Esophagus muscularis mucosa (tissue), 3 donors: ENCODE measurements around the gene NPBWR2.

Experiments used
- POLR2A ChIP-seq: fragments of 450-650 bp; IDR thresholded peaks from one replicate; pipeline ENCODE4 v1.6.1; 2017; ENCODE audit warnings: antibody characterized with exemption, moderate library complexity, mild to moderate bottlenecking, low read depth
- TF ChIP-seq, protein P1 (sequence below), 3 experiments: fragments of 200-600 bp in 2 of 3; fragments of 450-650 bp in 1 of 3; sonication (generic) in 2 of 3; IDR thresholded peaks; one replicate each; pipeline ENCODE4 v1.5.1; 2017 to 2019; ENCODE audit warnings: antibody characterized with exemption in 3 of 3, mild to moderate bottlenecking in 2 of 3, moderate library complexity in 1 of 3

DNA sequence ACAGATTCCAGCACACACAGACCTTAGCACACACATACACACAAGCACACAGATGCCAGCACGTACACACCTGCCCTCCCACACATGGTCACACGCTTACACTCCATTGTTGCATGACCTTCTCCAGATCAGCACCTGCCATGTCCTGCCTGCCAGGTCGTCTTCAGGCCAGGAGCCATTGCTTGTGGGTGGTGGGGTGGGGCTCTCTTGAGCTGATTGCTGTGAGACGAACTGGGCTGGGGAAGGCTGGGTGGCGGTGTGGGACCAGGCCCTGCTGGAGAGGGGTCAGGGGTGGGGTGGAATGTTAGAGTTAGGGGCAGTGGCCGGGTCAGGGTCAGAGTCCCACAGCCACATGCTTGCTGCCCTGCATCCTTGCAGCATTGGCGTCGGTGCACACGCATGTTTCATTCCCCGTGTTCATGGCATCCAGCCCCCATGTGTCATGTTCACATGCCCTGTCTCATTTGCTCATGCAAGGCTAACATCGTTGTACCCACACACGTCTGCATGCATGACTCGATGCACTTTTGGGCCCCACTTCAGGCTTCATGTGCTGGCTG is 6.5 kb upstream of the NPBWR2 start:
- TF ChIP-seq, protein P1, sequence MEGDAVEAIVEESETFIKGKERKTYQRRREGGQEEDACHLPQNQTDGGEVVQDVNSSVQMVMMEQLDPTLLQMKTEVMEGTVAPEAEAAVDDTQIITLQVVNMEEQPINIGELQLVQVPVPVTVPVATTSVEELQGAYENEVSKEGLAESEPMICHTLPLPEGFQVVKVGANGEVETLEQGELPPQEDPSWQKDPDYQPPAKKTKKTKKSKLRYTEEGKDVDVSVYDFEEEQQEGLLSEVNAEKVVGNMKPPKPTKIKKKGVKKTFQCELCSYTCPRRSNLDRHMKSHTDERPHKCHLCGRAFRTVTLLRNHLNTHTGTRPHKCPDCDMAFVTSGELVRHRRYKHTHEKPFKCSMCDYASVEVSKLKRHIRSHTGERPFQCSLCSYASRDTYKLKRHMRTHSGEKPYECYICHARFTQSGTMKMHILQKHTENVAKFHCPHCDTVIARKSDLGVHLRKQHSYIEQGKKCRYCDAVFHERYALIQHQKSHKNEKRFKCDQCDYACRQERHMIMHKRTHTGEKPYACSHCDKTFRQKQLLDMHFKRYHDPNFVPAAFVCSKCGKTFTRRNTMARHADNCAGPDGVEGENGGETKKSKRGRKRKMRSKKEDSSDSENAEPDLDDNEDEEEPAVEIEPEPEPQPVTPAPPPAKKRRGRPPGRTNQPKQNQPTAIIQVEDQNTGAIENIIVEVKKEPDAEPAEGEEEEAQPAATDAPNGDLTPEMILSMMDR (IDR thresholded peaks at IDR 0.05) = no peak
- no peak for TF ChIP-seq POLR2A
